ENCODE data around the gene CCDC51. TPM values are rescaled to one million over a fixed set of nuclear protein-coding genes. Genes with fewer than 3 reads are reported as not detected.

The CCDC51 gene
- total RNA-seq, 1 donor, result 21.2 TPM

- H3K4me3 ChIP-seq (ENCODE audit: low read depth, low read length), result no peak overlapping the region
- DNase-seq (ENCODE audit: low read depth), result no peak
- TF ChIP-seq CTCF (IDR thresholded peaks at IDR 0.05; ENCODE audit: insufficient read depth, low read depth, low read length), result peak; percentile 17
These were observed 24.5 kb downstream of the CCDC51 start for GRCh38 chr3:48415251-48415953.

GRCh38 chr3:48414376-48415250 lies 25.3 kb downstream of the CCDC51 start:
- no peak for DNase-seq (ENCODE audit: low read depth)

GRCh38 chr3:48413611-48414010 lies 26.3 kb downstream of the CCDC51 start:
- no peak for TF ChIP-seq CTCF (IDR thresholded peaks at IDR 0.05; ENCODE audit: insufficient read depth, low read depth, low read length)
- no peak for DNase-seq (ENCODE audit: low read depth)
- H3K4me3 ChIP-seq (ENCODE audit: low read depth, low read length), result no peak overlapping the region

More at GRCh38 chr3:48414376-48415250, 25.3 kb downstream of the CCDC51 start:
- no peak for TF ChIP-seq CTCF (IDR thresholded peaks at IDR 0.05; ENCODE audit: insufficient read depth, low read depth, low read length)
- no peak overlapping the region for H3K4me3 ChIP-seq (ENCODE audit: low read depth, low read length)

GRCh38 chr3:48413086-48413485 lies 26.8 kb downstream of the CCDC51 start:
- H3K4me3 ChIP-seq (ENCODE audit: low read depth, low read length), result no peak overlapping the region
- DNase-seq (ENCODE audit: low read depth), result no peak
- no peak for TF ChIP-seq CTCF (IDR thresholded peaks at IDR 0.05; ENCODE audit: insufficient read depth, low read depth, low read length)

GRCh38 chr3:48412375-48413001 lies 27.4 kb downstream of the CCDC51 start:
- no peak for DNase-seq (ENCODE audit: low read depth)
- no peak for TF ChIP-seq CTCF (IDR thresholded peaks at IDR 0.05; ENCODE audit: insufficient read depth, low read depth, low read length)
- no peak overlapping the region for H3K4me3 ChIP-seq (ENCODE audit: low read depth, low read length)

GRCh38 chr3:48411606-48412374 lies 28.1 kb downstream of the CCDC51 start:
- no peak overlapping the region for H3K4me3 ChIP-seq (ENCODE audit: low read depth, low read length)
- TF ChIP-seq CTCF (IDR thresholded peaks at IDR 0.05; ENCODE audit: insufficient read depth, low read depth, low read length), result no peak
- no peak for DNase-seq (ENCODE audit: low read depth)
